Activated gamma-delta T cell treated with anti-CD3 and anti-CD28 coated beads, Interleukin-2, amount 50 U/mL, for 16 hours (primary cell): ENCODE results near the gene P2RX7.

Source experiments
- DNase-seq: peaks from one replicate; pipeline ENCODE4 v3.0.0-alpha.2; 2020; ENCODE audit warnings: low read depth

P2RX7 gene

DNA sequence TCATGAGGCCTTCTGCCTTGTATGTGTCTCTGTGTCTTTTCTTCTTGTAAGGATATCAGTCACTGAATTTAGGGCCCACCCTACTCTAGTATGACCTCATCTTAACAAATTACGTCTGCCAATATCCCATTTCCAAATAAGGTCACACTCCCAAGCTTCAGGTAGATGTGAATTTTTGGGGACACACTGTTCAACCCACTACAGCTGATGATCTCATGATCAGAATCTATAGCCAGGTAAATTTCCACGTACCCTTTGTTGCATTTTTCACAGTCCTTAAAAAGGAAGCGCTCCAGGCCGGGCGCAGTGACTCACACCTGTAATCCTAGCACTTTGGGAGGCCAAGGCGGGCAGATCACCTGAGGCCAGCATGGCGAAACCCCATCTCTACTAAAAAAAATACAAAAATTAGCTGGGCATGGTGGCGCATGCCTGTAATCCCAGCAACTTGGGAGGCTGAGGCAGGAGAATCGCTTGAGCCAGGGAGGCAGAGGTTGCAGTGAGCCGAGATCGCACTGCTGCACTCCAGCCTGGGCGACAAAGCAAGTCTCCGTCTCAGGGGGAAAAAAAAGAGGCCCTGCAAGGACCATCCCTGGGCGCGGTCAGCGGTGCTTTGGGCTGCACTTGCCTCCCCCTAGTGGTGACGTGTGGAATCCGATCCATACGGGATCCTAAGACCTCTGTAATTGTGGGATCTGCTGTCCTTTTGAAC is 97.3 kb downstream of the P2RX7 start:
- DNase-seq: peak; percentile 38

GRCh38 chr12:121230538-121230907 is 97.8 kb downstream of the P2RX7 start:
- no peak for DNase-seq

- no peak for DNase-seq
Observed at GRCh38 chr12:121232163-121232562, 99.5 kb downstream of the P2RX7 start.

GRCh38 chr12:121232977-121233627 is 100.4 kb downstream of the P2RX7 start:
- DNase-seq: no peak

DNA sequence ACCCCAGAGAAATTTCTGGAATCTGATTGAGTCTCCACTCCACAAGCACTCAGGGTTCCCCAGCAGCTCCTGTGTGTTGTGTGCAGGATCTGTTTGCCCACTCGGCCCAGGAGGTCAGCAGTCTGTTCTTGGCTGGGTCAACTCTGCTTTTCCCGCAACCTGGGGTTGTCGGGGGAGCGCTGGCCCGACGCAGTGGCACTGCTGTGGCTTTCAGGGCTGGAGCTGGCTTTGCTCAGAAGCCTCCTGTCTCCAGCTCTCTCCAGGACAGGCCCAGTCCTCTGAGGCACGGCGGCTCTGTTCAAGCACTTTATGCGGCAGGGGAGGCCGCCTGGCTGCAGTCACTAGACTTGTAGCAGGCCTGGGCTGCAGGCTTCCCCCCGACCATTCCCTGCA is 100.9 kb downstream of the P2RX7 start:
- DNase-seq: no peak

DNA sequence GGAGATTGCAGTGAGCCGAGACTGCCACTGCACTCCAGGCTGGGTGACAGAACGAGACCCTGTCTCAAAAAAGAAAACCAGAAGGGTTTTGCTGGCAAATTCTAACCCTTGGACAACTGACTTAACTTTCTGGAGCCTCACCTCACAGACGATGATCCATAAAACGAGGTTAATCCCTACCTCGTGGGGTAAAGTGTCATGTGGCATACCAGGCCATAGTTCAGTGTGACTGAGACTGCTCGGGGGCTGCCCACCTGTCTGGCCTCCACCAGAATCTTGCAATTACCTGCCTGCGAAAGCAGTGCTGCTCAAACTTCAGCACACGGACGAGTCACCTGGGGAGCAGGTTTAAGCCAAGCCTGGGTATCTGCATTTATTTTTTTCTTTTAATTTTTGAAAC is 104.1 kb downstream of the P2RX7 start:
- no peak for DNase-seq

- DNase-seq: no peak
Observed at GRCh38 chr12:121237415-121237814, 104.7 kb downstream of the P2RX7 start.
